SK-N-MC (cell line): ENCODE data around the gene NUDT3.

ENCODE experiments used
- EZH2 ChIP-seq: fragments of 200-600 bp; sonication (generic); IDR thresholded peaks from one replicate; pipeline ENCODE4 v1.6.1; 2017; ENCODE audit warnings: antibody characterized with exemption
- FOXP2 ChIP-seq: optimal IDR thresholded peaks from 2 replicates; pipeline ENCODE3; 2011; ENCODE audit warnings: mild to moderate bottlenecking, moderate library complexity; ENCODE audit not compliant: insufficient read depth; ENCODE audit errors: extremely low read length, control extremely low read depth
- POLR2AphosphoS5 ChIP-seq: IDR thresholded peaks from 2 replicates; pipeline ENCODE4 v1.6.1; 2012; ENCODE audit warnings: mild to moderate bottlenecking, low read depth, low read length, borderline replicate concordance

GRCh38 chr6:34393966-34394305 is 1.5 kb upstream of the NUDT3 start:
- no peak for TF ChIP-seq EZH2
- no peak for TF ChIP-seq POLR2AphosphoS5
- TF ChIP-seq FOXP2: no peak
